ENCODE data around the gene PHKG2.

GRCh38 chr16:30786936-30787612 lies 38.8 kb downstream of the PHKG2 start, which contains the start of gene ZNF629:
- no peak for TF ChIP-seq POLR2A (IDR thresholded peaks at IDR 0.05; ENCODE audit: low read depth)
- no peak for TF ChIP-seq CTCF (IDR thresholded peaks at IDR 0.05)

Data from esophagus muscularis mucosa (tissue), 3 donors.